Peyer's patch (tissue), 4 donors: ENCODE measurements around the gene LEPR.

Source experiments
- CTCF ChIP-seq, 6 experiments: fragments of 450-650 bp in 4 of 6; fragments of 200-600 bp in 2 of 6; sonication (generic) in 1 of 6; IDR thresholded peaks; one replicate each; pipeline ENCODE4 v1.5.1; 2017 to 2019; ENCODE audit warnings: antibody characterized with exemption in 6 of 6, mild to moderate bottlenecking in 3 of 6, moderate library complexity in 1 of 6
- POLR2A ChIP-seq, 2 donors: fragments of 450-650 bp; IDR thresholded peaks; one replicate each; pipeline ENCODE4 v1.5.1; 2017; ENCODE audit warnings: antibody characterized with exemption in 2 of 2, mild to moderate bottlenecking in 2 of 2, moderate library complexity in 2 of 2

GRCh38 chr1:65392497-65392896 is 28.0 kb upstream of the LEPR start:
- TF ChIP-seq CTCF (IDR thresholded peaks at IDR 0.05): no peak
- no peak for TF ChIP-seq POLR2A (IDR thresholded peaks at IDR 0.05)
